ENCODE data around the gene DLG2. TPM values are rescaled to one million over a fixed set of nuclear protein-coding genes. Genes with fewer than 3 reads are reported as not detected.

The DLG2 gene
- total RNA-seq, 1 donor from 2014 or later = 6.7 TPM

DNA sequence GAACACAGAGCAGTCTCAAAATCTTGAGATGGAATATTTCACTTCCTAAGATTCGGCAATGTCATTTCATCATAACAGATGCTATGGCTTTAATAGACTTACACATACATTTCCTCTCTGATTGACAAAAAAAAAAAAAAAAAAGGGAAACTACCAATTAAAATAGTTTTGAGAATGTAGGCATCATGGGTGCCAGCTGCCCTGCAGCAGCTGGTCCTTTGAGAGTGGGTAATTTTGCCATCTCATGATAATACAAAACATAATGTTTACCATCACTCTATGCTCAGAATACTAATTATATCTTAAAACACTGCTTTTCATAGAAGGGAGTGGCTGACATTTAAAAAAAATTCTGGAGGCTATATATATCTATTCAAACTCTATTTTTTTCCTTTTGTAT lies 1565.4 kb downstream of the DLG2 start:
- TF ChIP-seq, protein P1, sequence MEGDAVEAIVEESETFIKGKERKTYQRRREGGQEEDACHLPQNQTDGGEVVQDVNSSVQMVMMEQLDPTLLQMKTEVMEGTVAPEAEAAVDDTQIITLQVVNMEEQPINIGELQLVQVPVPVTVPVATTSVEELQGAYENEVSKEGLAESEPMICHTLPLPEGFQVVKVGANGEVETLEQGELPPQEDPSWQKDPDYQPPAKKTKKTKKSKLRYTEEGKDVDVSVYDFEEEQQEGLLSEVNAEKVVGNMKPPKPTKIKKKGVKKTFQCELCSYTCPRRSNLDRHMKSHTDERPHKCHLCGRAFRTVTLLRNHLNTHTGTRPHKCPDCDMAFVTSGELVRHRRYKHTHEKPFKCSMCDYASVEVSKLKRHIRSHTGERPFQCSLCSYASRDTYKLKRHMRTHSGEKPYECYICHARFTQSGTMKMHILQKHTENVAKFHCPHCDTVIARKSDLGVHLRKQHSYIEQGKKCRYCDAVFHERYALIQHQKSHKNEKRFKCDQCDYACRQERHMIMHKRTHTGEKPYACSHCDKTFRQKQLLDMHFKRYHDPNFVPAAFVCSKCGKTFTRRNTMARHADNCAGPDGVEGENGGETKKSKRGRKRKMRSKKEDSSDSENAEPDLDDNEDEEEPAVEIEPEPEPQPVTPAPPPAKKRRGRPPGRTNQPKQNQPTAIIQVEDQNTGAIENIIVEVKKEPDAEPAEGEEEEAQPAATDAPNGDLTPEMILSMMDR (IDR thresholded peaks at IDR 0.05; ENCODE audit: unreplicated experiment) = no peak
- H3K9me3 Mint-ChIP-seq = peaks cover 8% of the 10 kb centered on the region
- H3K4me1 Mint-ChIP-seq = no peaks in the 10 kb centered on the region
- H3K36me3 Mint-ChIP-seq = no peaks in the 10 kb centered on the region
- no peak for DNase-seq (ENCODE audit: low spot score in 2 of 2, unreplicated experiment in 2 of 2)
- H3K27me3 Mint-ChIP-seq (ENCODE audit: low read depth) = no peaks in the 10 kb centered on the region
- H3K27ac Mint-ChIP-seq = no peak overlapping the region
- H3K4me3 Mint-ChIP-seq = no peak overlapping the region

DNA sequence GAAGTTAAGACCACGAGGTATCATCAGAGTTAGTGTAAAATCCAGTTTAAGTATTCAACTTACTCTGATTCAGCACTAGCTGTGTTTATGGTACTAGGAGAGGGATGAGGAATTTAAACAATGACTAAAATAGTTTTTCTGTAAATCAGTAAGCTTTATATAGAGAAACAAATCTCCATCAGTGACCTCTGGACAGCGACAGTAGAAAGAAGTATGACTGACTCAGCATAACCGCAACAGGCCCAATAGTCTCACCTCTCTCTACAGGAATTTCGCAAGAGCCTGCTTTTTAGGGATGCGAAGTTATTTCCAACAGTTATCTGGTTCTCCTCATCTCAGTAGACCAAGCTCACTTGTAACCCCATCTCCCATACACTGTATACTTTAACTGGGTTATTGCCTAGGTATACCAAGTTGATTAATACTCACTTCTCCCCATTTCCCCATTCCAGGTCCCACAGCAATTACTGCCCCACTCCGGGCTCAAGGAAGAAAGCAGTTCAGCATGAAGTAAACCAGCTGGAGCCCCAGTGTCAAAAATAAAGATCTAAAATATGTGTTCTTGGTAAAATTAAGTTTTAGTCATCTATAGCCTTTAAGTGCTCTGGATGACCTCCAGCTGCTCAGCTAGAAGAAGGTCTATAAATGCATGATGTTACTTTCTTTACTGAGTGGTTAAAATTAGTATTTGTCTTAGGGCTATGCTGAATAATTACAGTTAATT lies 1570.3 kb downstream of the DLG2 start:
- H3K27ac Mint-ChIP-seq = no peak overlapping the region
- H3K9me3 Mint-ChIP-seq = no peaks in the 10 kb centered on the region
- H3K27me3 Mint-ChIP-seq (ENCODE audit: low read depth) = no peaks in the 10 kb centered on the region

DNA sequence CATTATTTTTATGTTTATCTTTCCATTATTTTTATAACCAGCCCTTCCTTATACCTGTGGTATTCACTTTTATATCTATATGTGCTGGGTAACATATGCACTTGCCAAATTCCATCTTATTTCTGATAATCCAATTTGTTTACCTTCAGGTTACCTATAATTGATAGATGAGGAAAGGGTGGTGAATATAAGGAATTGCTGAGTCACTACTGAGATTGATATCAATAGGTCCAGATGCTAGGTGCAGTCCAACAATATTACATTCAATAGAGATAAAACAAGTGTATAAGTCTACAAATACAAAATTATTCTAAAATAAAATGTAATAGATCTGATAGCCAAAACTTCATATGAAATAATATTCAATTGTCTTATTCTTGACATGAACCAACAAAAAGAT lies 1582.0 kb downstream of the DLG2 start:
- Mint-ChIP-seq H3K27me3 (ENCODE audit: low read depth) (no peaks in the 10 kb centered on the region), H3K27ac (no peak overlapping the region), H3K4me3 (no peak overlapping the region), H3K4me1 (peaks cover 2% of the 10 kb centered on the region), H3K36me3 (no peaks in the 10 kb centered on the region), H3K9me3 (peaks cover 13% of the 10 kb centered on the region)
- TF ChIP-seq, protein P1 (IDR thresholded peaks at IDR 0.05; ENCODE audit: unreplicated experiment) = no peak
- no peak for DNase-seq (ENCODE audit: low spot score in 2 of 2, unreplicated experiment in 2 of 2)

More for the DNA sequence above, 1570.3 kb downstream of the DLG2 start:
- no peak for DNase-seq (ENCODE audit: low spot score in 2 of 2, unreplicated experiment in 2 of 2)
- Mint-ChIP-seq H3K36me3 (no peaks in the 10 kb centered on the region), H3K4me3 (no peak overlapping the region), H3K4me1 (no peaks in the 10 kb centered on the region)
- TF ChIP-seq, protein P1 (IDR thresholded peaks at IDR 0.05; ENCODE audit: unreplicated experiment) = no peak

DNA sequence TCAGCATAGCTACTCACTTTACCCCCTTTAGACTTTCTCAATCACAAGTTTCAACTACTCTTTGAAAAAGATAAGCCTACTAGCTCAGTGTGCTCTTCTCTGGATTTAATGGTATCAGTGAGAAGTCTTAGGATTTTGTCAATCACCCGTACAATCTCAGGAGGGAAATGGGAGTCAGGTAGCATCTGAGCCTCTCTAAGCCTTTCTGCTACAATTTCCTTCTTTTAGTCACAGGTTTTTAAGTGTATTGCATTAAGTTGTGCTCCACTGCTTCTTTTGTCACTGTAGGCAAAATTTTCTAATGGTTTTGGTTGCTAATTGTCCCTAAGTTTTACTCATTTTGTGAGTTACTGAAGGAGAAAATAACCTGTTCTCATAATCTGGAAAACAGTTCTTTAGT lies 1582.4 kb downstream of the DLG2 start:
- DNase-seq (ENCODE audit: low spot score in 2 of 2, unreplicated experiment in 2 of 2) = no peak
- Mint-ChIP-seq H3K4me3 (no peak overlapping the region), H3K4me1 (peaks cover 2% of the 10 kb centered on the region), H3K27ac (no peak overlapping the region), H3K36me3 (no peaks in the 10 kb centered on the region), H3K27me3 (ENCODE audit: low read depth) (no peaks in the 10 kb centered on the region), H3K9me3 (peaks cover 10% of the 10 kb centered on the region)
- TF ChIP-seq, protein P1 (IDR thresholded peaks at IDR 0.05; ENCODE audit: unreplicated experiment) = no peak

DNA sequence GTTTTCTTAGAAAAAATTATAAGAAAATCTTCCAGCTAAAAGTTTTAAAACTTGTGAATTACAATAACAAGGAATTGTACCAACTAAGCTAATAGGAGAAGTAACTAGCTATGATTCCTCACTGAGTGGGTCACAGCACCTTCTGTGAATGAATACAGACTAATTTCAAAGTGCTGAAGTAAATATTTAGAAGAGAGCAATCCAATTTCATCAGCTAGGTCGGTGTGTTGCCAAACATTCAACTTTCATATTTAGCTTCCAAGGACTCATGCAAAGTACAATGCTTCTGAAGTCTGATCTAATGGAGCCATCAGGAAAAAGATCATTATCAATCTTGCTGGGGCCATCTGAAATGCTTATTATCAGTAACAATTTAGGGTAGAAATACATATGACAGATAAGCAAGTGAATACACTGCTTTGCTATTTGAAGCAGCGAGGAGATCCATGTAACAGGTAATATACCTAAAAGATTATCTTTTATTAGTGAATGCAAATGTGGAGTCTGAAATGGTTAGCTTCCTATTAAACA lies 1590.4 kb downstream of the DLG2 start:
- Mint-ChIP-seq H3K4me1 (no peaks in the 10 kb centered on the region), H3K9me3 (peaks cover 19% of the 10 kb centered on the region), H3K27ac (no peak overlapping the region), H3K36me3 (no peaks in the 10 kb centered on the region), H3K27me3 (ENCODE audit: low read depth) (no peaks in the 10 kb centered on the region), H3K4me3 (no peak overlapping the region)
- no peak for DNase-seq (ENCODE audit: low spot score in 2 of 2, unreplicated experiment in 2 of 2)
- TF ChIP-seq, protein P1 (IDR thresholded peaks at IDR 0.05; ENCODE audit: unreplicated experiment) = no peak

All from mesothelial cell of epicardium (in vitro differentiated cells).